Parathyroid adenoma (tissue), 2 donors: ENCODE measurements around the gene TENM3.

Experiments
- H2AFZ ChIP-seq: fragments of 300-600 bp; sonication (generic); one replicate; pipeline ENCODE4 v1.7.0; 2017; ENCODE audit warnings: antibody characterized with exemption, mild to moderate bottlenecking
- H3K27ac ChIP-seq: fragments of 300-600 bp; sonication (generic); one replicate; pipeline ENCODE4 v1.7.0; 2017
- H3K27me3 ChIP-seq: fragments of 300-600 bp; sonication (generic); one replicate; pipeline ENCODE4 v1.7.0; 2017; ENCODE audit warnings: low read length; ENCODE audit not compliant: control insufficient read depth, insufficient read depth
- H3K36me3 ChIP-seq: fragments of 300-600 bp; sonication (generic); one replicate; pipeline ENCODE4 v1.7.0; 2017; ENCODE audit warnings: low read length; ENCODE audit not compliant: control insufficient read depth, insufficient read depth
- H3K4me1 ChIP-seq: fragments of 300-600 bp; sonication (generic); one replicate; pipeline ENCODE4 v1.7.0; 2017; ENCODE audit warnings: control low read depth
- H3K4me2 ChIP-seq: fragments of 300-600 bp; sonication (generic); one replicate; pipeline ENCODE4 v1.7.0; 2017; ENCODE audit warnings: low read length
- H3K4me3 ChIP-seq: fragments of 300-600 bp; sonication (generic); one replicate; pipeline ENCODE4 v1.7.0; 2017; ENCODE audit warnings: low read depth, low read length
- H3K79me2 ChIP-seq: fragments of 300-600 bp; sonication (generic); one replicate; pipeline ENCODE4 v1.7.0; 2017; ENCODE audit warnings: control low read depth
- H3K9ac ChIP-seq: fragments of 300-600 bp; sonication (generic); one replicate; pipeline ENCODE4 v1.7.0; 2017; ENCODE audit warnings: mild to moderate bottlenecking
- H3K9me3 ChIP-seq: fragments of 300-600 bp; sonication (generic); one replicate; pipeline ENCODE4 v1.7.0; 2017; ENCODE audit warnings: low read length; ENCODE audit not compliant: control insufficient read depth
- CTCF ChIP-seq: fragments of 300-600 bp; sonication (generic); IDR thresholded peaks from one replicate; pipeline ENCODE4 v1.7.0; 2017; ENCODE audit warnings: antibody characterized with exemption, mild to moderate bottlenecking
- donor health status: primary hyperparathyroidism.

TENM3 gene

GRCh38 chr4:182268966-182269365 lies 25.8 kb downstream of the TENM3 start:
- Histone ChIP-seq H3K4me2 (no peak overlapping the region), H3K79me2 (no peaks in the 10 kb centered on the region), H3K9me3 (no peaks in the 10 kb centered on the region), H3K27ac (no peak overlapping the region), H3K4me3 (no peak overlapping the region), H3K9ac (no peak overlapping the region), H2AFZ (no peak overlapping the region), H3K36me3 (no peaks in the 10 kb centered on the region), H3K4me1 (no peaks in the 10 kb centered on the region), H3K27me3 (no peaks in the 10 kb centered on the region)
- TF ChIP-seq CTCF: no peak

GRCh38 chr4:182271731-182272130 lies 28.5 kb downstream of the TENM3 start:
- no peak for TF ChIP-seq CTCF
- H3K4me1 ChIP-seq: no peaks in the 10 kb centered on the region
- H3K36me3 ChIP-seq: no peaks in the 10 kb centered on the region
- H3K27me3 ChIP-seq: no peaks in the 10 kb centered on the region
- no peak overlapping the region for H3K4me2 ChIP-seq
- no peaks in the 10 kb centered on the region for H3K79me2 ChIP-seq
- no peaks in the 10 kb centered on the region for H3K9me3 ChIP-seq
- no peak overlapping the region for H3K4me3 ChIP-seq
- H3K9ac ChIP-seq: no peak overlapping the region
- no peak overlapping the region for H3K27ac ChIP-seq
- H2AFZ ChIP-seq: no peak overlapping the region

- no peak for TF ChIP-seq CTCF
- Histone ChIP-seq H3K79me2 (no peaks in the 10 kb centered on the region), H3K9ac (no peak overlapping the region), H2AFZ (no peak overlapping the region), H3K4me2 (no peak overlapping the region), H3K9me3 (no peaks in the 10 kb centered on the region), H3K27ac (no peak overlapping the region), H3K36me3 (no peaks in the 10 kb centered on the region), H3K4me3 (no peak overlapping the region), H3K4me1 (no peaks in the 10 kb centered on the region), H3K27me3 (no peaks in the 10 kb centered on the region)
These were observed 28.9 kb downstream of the TENM3 start for GRCh38 chr4:182272151-182272550.

- Histone ChIP-seq H3K36me3 (no peaks in the 10 kb centered on the region), H3K4me1 (no peaks in the 10 kb centered on the region), H3K4me3 (no peak overlapping the region), H3K4me2 (no peak overlapping the region), H2AFZ (no peak overlapping the region), H3K79me2 (no peaks in the 10 kb centered on the region), H3K27me3 (no peaks in the 10 kb centered on the region), H3K27ac (no peak overlapping the region), H3K9ac (no peak overlapping the region), H3K9me3 (no peaks in the 10 kb centered on the region)
- no peak for TF ChIP-seq CTCF
These were observed 30.2 kb downstream of the TENM3 start for GRCh38 chr4:182273191-182273935.
